OCI-M1 (cell line): ENCODE results near the gene FAM9C.
"Not testable (repeated sequence)": the region's sequence is repeated elsewhere in the genome, so short reads cannot be mapped to it uniquely, and the experiment has no call there.

Source experiments
- DNase-seq: peaks from one replicate; lab custom pipeline; 2025; lab: John Stamatoyannopoulos, UW

Gene FAM9C

GRCh38 chrX:13076176-13076961 lies 31.9 kb upstream of the FAM9C start:
- DNase-seq, result no peak

- no peak for DNase-seq
Measured at GRCh38 chrX:13074297-13075262, 30.2 kb upstream of the FAM9C start.

DNA sequence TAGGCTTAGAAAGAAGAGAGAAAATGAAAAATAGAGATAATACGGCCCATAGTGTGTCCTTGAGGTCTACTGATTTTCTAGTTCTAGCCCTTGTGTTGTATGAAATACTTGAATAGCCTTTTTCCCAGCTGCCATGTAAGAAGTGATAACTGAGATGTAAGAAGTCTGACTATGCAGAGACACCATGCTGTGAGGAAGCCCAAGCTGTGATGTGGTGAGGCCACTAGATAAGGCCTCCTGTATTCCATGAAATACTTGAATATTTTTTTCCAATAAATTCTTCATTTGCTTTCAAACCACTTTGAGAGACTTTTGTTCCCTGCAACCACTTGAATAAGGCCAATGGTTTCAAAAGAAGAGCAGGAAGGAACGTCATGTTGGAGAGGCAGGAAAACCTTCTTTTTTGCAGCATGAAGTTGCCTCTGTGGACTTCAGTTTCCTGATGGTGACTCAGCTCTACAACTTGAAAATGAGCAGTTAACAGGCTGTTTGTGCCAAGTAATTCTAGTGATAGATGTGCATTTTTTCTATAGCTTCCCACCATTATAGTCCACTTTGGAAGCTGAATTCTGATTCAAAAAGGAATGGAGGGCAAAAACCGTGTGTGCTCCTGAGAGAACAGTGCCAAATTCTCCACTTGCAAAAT lies 25.5 kb upstream of the FAM9C start:
- DNase-seq, result no peak

- DNase-seq, result no peak
Measured at GRCh38 chrX:13068651-13069050, 24.2 kb upstream of the FAM9C start.

GRCh38 chrX:13067773-13068172 lies 23.4 kb upstream of the FAM9C start:
- no peak for DNase-seq

GRCh38 chrX:13066391-13066790 lies 22.0 kb upstream of the FAM9C start:
- no peak for DNase-seq

- DNase-seq, result no peak
Measured at GRCh38 chrX:13064599-13065143, 20.3 kb upstream of the FAM9C start.

GRCh38 chrX:13063124-13063523 lies 18.7 kb upstream of the FAM9C start:
- not testable (repeated sequence) for DNase-seq

GRCh38 chrX:13062331-13062730 lies 17.9 kb upstream of the FAM9C start:
- DNase-seq, result not testable (repeated sequence)

DNA sequence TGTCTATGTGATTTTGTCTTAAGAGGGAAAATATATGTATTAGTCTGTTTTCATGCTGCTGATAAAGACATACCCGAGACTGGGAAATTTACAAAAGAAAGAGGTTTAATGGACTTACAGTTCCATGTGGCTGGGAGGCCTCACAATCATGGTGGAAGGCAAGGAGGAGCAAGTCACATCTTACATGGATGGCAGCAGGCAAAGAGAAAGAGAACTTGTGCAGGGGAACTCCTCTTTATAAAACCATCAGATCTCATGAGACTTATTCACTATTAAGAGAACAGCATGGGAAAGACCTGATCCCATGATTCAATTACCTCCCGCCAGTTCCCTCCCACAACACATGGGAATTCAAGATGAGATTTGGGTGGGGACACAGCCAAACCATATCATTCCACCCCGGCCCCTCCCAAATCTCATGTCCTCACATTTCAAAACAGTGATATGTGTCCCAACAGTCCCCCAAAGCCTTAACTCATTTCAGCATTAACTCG lies 16.8 kb upstream of the FAM9C start:
- not testable (repeated sequence) for DNase-seq

GRCh38 chrX:13059637-13060499 lies 15.4 kb upstream of the FAM9C start:
- peak; percentile 68 for DNase-seq

DNA sequence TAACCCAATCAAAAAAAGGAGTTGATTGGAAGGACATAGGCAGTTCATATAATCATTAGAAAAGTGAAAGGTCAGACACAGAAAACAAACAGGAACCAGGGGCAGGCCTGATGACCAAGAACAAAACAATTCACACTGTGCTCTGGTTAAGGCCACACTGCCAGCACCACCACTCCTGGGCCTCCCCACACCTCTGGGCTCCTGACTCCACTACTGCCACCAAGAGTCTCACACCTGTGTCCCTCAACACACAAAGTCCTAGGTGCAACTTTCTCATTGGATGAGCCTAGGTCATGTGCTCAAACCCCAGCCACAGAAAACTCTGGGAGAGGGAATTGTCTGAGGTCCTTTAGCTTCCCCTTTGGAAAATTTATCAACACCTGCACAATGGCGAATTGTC lies 11.1 kb upstream of the FAM9C start:
- no peak for DNase-seq

DNA sequence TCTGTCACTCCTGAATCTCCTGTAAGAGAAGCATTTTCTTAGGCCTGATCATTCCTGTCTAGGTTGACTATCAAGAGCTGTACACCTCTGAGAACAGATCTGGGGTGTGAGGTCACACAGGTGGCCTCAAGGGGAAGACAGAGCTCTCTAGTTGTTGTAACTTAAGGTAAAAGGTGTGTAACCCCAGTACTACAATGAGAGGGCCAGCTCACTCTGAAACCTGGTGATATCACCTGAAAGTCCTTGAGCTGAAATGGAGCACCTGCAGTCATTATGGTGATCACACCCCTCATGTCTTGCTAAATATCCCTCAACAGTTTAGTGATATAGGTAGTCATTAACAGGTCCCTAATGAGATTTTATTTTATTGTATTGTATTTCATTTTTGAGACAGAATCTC lies 8.8 kb upstream of the FAM9C start:
- no peak for DNase-seq

GRCh38 chrX:13051529-13052172 lies 7.2 kb upstream of the FAM9C start:
- DNase-seq, result peak; percentile 2

DNA sequence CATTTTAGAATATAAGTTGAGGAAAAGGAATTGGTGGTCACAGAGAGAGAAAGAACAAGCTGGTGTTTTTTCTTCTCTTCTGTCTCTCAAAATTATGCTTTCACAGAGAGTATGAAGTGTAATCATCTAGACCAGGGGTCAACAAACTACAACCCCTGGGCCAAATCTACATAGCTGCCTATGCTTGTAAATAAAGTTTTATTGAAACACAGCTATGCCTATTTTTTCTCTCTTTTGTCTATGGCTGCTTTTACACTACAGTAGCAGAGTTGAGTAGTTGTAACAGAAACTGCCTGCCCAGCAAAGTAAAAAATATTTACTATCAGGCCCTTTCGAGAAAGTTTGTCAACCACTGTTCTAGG lies 6.7 kb upstream of the FAM9C start:
- DNase-seq, result no peak

GRCh38 chrX:13050151-13050550 lies 5.7 kb upstream of the FAM9C start:
- no peak for DNase-seq

DNA sequence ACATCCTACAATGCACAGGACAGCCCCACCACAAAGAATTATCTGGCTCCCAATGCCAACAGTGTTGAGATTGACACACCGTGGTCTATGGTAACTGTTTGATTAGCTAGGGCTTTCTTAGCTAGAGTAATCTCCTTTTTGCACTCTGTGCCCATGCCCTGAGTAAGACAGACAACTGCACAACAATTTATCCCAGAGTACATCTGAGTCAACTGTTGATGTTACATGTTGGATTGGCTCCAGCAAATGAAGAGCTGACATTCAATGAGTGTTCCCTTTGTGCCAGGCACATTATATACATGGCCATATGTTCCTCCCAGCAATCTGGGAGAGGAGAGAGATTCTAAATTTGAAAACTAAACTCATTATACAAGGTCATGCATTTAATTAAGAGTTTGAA lies 3.9 kb upstream of the FAM9C start:
- no peak for DNase-seq

GRCh38 chrX:13047759-13048158 lies 3.3 kb upstream of the FAM9C start:
- no peak for DNase-seq

DNA sequence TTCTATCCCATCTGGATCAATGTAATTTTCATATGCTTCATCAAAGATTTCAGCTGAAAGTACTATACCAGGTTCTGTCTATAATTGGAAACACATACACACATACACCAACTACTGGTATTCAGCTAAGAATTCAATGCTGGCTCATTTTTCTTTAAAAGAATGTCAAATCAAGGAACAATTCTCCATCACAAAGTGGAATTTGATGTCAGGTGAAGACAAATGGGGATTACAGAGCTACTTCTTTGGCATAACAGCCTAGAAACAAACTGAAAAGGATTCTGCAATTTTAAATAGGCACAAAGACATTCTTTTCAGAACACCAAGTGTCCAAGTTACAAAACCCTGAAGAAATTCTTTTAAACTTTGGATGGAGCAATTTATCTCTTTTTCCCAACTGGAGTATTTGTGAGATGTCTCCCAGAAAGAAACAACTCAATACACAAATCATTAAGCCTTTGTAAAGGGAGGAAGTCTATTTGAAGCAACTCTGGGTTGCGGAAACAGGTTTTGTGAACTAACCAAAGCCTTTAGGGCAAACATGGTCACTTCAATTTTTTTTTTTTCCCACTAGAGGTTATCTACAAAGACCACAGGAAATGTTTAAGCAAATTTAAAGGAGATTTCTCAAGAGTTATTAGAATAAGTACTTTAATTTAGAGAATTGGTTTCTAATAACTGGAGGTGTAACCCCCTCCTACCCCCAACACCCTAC lies 1.9 kb upstream of the FAM9C start:
- DNase-seq, result no peak

- DNase-seq, result no peak
Measured at GRCh38 chrX:13043938-13044337, 482 bp downstream of the FAM9C start.
